Measurements from ENCODE around the gene PEX26. TPM values are rescaled to one million over a fixed set of nuclear protein-coding genes. Genes with fewer than 3 reads are reported as not detected.

The PEX26 gene
- total RNA-seq, 2 experiments from 2014 or later, result 17.6 to 43.5 TPM

DNA sequence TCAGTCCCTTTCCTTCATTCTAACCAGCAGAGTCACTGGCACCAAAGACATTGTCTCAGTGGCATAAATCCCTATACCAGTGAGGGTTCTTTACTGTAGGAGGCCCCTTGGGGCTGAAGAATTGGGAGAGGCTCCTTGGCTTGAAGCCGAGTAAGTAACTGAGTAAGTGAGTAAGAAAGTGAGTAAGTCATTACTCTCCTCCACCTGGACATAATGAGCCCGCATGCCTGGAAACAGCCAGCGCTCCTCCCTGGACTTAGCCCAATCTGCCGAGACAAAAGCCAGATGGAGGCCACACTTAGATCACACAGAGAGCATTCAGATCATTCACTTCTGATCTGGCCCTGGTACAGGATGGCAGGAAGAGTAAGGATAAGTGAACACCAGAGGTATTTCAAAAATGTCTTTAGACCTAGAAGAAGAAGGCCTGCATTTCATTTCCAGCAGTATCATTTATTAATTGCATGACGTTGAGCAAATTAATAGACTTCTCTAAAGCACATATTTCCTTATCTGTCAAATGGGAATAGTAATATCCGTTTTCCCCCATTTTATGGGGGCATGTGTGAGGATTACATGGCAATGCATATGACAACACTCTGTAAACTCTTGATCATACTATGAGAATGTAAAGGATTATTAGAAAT, 45.2 kb upstream of the PEX26 start:
- H3K9me2 ChIP-seq (ENCODE audit: insufficient read depth, low read length), result no peaks in the 10 kb centered on the region
- no peak for DNase-seq (ENCODE audit: low spot score)
- no peaks in the 10 kb centered on the region for H3K9me3 ChIP-seq (ENCODE audit: low read length)
- BruUV-seq (replicated peaks), result no TSS peak
- CTCF ChIA-PET (ENCODE audit: unreplicated experiment), result no interaction called here
- POLR2A ChIA-PET, result interaction anchor here (0.6 to 3.0 kb wide), 3 partner anchors 9 to 29 kb away, joined by 3 to 10 read pairs (median 4); no protein-coding TSS in a partner anchor
- intact Hi-C loops (cut with micrococcal nuclease; ENCODE audit: unreplicated experiment), result no loop called here
- H3K36me3 ChIP-seq (ENCODE audit: insufficient read depth, low read length), result no peaks in the 10 kb centered on the region
- no peak overlapping the region for H3K4me2 ChIP-seq (ENCODE audit: low read length)
- no peak overlapping the region for H2AFZ ChIP-seq (ENCODE audit: low read length)
- H4K20me1 ChIP-seq (ENCODE audit: insufficient read depth, low read length), result no peaks in the 10 kb centered on the region
- TF ChIP-seq, protein P1, sequence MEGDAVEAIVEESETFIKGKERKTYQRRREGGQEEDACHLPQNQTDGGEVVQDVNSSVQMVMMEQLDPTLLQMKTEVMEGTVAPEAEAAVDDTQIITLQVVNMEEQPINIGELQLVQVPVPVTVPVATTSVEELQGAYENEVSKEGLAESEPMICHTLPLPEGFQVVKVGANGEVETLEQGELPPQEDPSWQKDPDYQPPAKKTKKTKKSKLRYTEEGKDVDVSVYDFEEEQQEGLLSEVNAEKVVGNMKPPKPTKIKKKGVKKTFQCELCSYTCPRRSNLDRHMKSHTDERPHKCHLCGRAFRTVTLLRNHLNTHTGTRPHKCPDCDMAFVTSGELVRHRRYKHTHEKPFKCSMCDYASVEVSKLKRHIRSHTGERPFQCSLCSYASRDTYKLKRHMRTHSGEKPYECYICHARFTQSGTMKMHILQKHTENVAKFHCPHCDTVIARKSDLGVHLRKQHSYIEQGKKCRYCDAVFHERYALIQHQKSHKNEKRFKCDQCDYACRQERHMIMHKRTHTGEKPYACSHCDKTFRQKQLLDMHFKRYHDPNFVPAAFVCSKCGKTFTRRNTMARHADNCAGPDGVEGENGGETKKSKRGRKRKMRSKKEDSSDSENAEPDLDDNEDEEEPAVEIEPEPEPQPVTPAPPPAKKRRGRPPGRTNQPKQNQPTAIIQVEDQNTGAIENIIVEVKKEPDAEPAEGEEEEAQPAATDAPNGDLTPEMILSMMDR (conservative IDR thresholded peaks at IDR 0.05; ENCODE audit: low read length), result no peak
- no peak for TF ChIP-seq EZH2phosphoT487 (IDR thresholded peaks at IDR 0.05; ENCODE audit: borderline replicate concordance, low read depth, low read length)
- H3K79me2 ChIP-seq (ENCODE audit: insufficient read depth, low read depth, low read length), result no peaks in the 10 kb centered on the region
- H3K4me1 ChIP-seq (ENCODE audit: insufficient read depth, low read length, poor library complexity, severe bottlenecking), result peaks cover 46% of the 10 kb centered on the region
- no peak overlapping the region for H3K4me3 ChIP-seq (ENCODE audit: low read depth, low read length, poor library complexity, severe bottlenecking)
- H3K27ac ChIP-seq (ENCODE audit: low read depth, low read length, poor library complexity, severe bottlenecking), result no peak overlapping the region

DNA sequence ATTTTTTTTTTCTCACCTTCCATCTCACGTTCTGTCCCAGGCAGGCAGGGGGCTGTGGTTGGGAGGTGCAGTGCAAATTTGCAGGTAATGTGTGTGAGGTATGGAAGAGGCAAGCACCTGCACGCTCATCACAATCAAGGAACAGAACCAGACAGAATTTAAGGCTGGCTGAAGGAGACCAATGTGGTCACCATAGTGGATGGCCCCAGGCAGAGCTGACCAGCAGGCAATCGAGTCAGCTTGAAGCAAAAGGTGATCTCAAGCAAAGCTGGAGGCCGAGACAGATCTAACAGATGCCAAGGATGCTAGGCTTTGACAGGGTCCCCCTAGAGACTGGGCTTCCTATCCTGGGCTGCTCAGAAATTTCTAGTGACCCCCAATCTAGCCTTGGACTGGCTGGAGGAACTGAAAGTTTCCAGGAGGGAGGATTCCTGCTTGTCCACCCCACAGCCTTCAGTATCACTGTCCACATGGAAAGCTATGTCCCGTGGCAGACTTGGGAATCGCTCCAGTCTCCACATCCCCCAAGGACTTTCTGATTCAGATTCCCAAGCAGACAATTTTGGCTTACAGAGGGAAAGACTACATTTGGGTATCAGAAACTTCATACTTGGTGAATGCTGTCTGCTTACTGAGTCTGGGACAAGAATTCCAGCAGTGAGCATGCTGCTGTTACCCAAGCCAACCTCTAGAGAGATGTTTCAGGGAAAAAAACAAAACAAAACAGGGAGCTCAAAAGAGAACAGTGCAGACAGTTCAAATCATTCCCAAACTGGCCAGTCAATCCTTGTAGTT, 44.4 kb upstream of the PEX26 start:
- H3K9me2 ChIP-seq (ENCODE audit: insufficient read depth, low read length), result no peaks in the 10 kb centered on the region
- no peak overlapping the region for H2AFZ ChIP-seq (ENCODE audit: low read length)
- H3K4me1 ChIP-seq (ENCODE audit: insufficient read depth, low read length, poor library complexity, severe bottlenecking), result peaks cover 38% of the 10 kb centered on the region
- H4K20me1 ChIP-seq (ENCODE audit: insufficient read depth, low read length), result no peaks in the 10 kb centered on the region
- TF ChIP-seq, protein P1 (conservative IDR thresholded peaks at IDR 0.05; ENCODE audit: low read length), result no peak
- no peak for TF ChIP-seq EZH2phosphoT487 (IDR thresholded peaks at IDR 0.05; ENCODE audit: borderline replicate concordance, low read depth, low read length)
- no peaks in the 10 kb centered on the region for H3K9me3 ChIP-seq (ENCODE audit: low read length)
- intact Hi-C loops (cut with micrococcal nuclease; ENCODE audit: unreplicated experiment), result no loop called here
- no peaks in the 10 kb centered on the region for H3K36me3 ChIP-seq (ENCODE audit: insufficient read depth, low read length)
- ChIA-PET POLR2A (interaction anchor here (0.6 to 3.0 kb wide), 6 partner anchors 10 to 43 kb away, joined by 3 to 10 read pairs (median 4); no protein-coding TSS in a partner anchor), CTCF (ENCODE audit: unreplicated experiment) (no interaction called here)
- H3K4me2 ChIP-seq (ENCODE audit: low read length), result no peak overlapping the region
- no peak overlapping the region for H3K27ac ChIP-seq (ENCODE audit: low read depth, low read length, poor library complexity, severe bottlenecking)
- no peak for DNase-seq (ENCODE audit: low spot score)
- no TSS peak for BruUV-seq (replicated peaks)
- H3K4me3 ChIP-seq (ENCODE audit: low read depth, low read length, poor library complexity, severe bottlenecking), result no peak overlapping the region
- H3K79me2 ChIP-seq (ENCODE audit: insufficient read depth, low read depth, low read length), result no peaks in the 10 kb centered on the region
